Transverse colon (tissue), 4 donors: ENCODE measurements around the gene COX5A. TPM values are rescaled to one million over a fixed set of nuclear protein-coding genes. Genes with fewer than 3 reads are reported as not detected.

ENCODE experiments used
- DNase-seq: peaks from one replicate; pipeline ENCODE4 v3.0.0-alpha.2; 2019
- H3K27ac ChIP-seq, 4 donors: fragments of 200-600 bp; sonication (generic); 2 replicates each; pipeline ENCODE4 v1.5.1; 2016 to 2018; ENCODE audit warnings: inconsistent platforms in 4 of 4
- H3K27me3 ChIP-seq: fragments of 200-600 bp; sonication (generic); 2 replicates; pipeline ENCODE4 v1.5.1; 2017; ENCODE audit warnings: inconsistent platforms
- H3K36me3 ChIP-seq, 4 donors: fragments of 200-600 bp; sonication (generic); 2 replicates each; pipeline ENCODE4 v1.5.1; 2017 to 2019; ENCODE audit warnings: inconsistent platforms in 4 of 4
- H3K4me1 ChIP-seq, 4 donors: fragments of 200-600 bp; sonication (generic); 2 replicates each; pipeline ENCODE4 v1.5.1; 2017 to 2020; ENCODE audit warnings: inconsistent platforms in 4 of 4
- H3K4me3 ChIP-seq, 4 donors: fragments of 200-600 bp; sonication (generic); 1 replicate in 1 of 4; 2 replicates in 3 of 4; pipeline versions ENCODE4 v1.5.1 to v1.6.1; 2017 to 2019; ENCODE audit warnings: inconsistent platforms in 4 of 4
- H3K9me3 ChIP-seq, 2 donors: fragments of 200-600 bp; sonication (generic); 2 replicates each; pipeline ENCODE4 v1.5.1; 2017 to 2019; ENCODE audit warnings: inconsistent platforms in 2 of 2
- CTCF ChIP-seq, 5 experiments: fragments of 200-600 bp in 3 of 5; fragments of 450-650 bp in 2 of 5; sonication (generic) in 3 of 5; IDR thresholded peaks; 1 replicate in 2 of 5; 2 replicates in 3 of 5; pipeline ENCODE4 v1.5.1; 2016 to 2017; ENCODE audit warnings: antibody characterized with exemption in 5 of 5, inconsistent platforms in 3 of 5, mild to moderate bottlenecking in 2 of 5, moderate library complexity in 1 of 5
- EP300 ChIP-seq: sonication (generic); formaldehyde crosslinking; IDR thresholded peaks from one replicate; pipeline ENCODE4 v1.6.1; 2017; ENCODE audit warnings: antibody characterized with exemption, low read depth
- POLR2A ChIP-seq: fragments of 450-650 bp; IDR thresholded peaks from one replicate; pipeline ENCODE4 v1.6.1; 2016; ENCODE audit warnings: antibody characterized with exemption, mild to moderate bottlenecking, moderate library complexity
- POLR2AphosphoS5 ChIP-seq, 3 donors: sonication (generic); formaldehyde crosslinking; IDR thresholded peaks; one replicate each; pipeline ENCODE4 v1.6.1; 2016; ENCODE audit warnings: antibody characterized with exemption in 3 of 3
- WGBS, 2 donors: methylation state at CpG; one replicate each; pipeline ENCODE4 v1.1.5; 2018; ENCODE audit warnings: low coverage in 1 of 2; 5-methylcytosine and 5-hydroxymethylcytosine counted together
- in situ Hi-C, 4 donors: fragments of 200-750 bp; cut with MboI; loops; one replicate each; pipeline versions ENCODE4 v1.15.0 to v1.15.1; 2017; ENCODE audit warnings: low sequenced_read_pairs in 3 of 4, low pct_ligation_motif_present in 1 of 4, low pct_unique_long_range_greater_than_20kb in 1 of 4
- intact Hi-C: fragments of 100-400 bp; cut with DNase I; formaldehyde crosslinking; loops from one replicate; pipeline ENCODE4 v1.15.1; 2023; ENCODE audit warnings: low total_unique reads
- total RNA-seq, 4 donors: library from RNA; depleted of rRNA; stranded (reverse); fragments of >200 nt; gene quantifications; one replicate each; pipeline ENCODE4 v1.1.0, GENCODE V29; 2016

Gene COX5A
- total RNA-seq, 4 donors from 2014 or later, result 135 to 437 (median 219) TPM

- H3K27me3 ChIP-seq, result no peaks in the 10 kb centered on the region
- no peaks in the 10 kb centered on the region for H3K9me3 ChIP-seq
- TF ChIP-seq CTCF (IDR thresholded peaks at IDR 0.05) (no peak), POLR2A (no peak), POLR2AphosphoS5 (IDR thresholded peaks at IDR 0.05) (peak in 2 of 3 donors; percentile 57 to 62), EP300 (no peak)
- peak overlapping the region in 1 of 4 donors; percentile 70 for H3K4me3 ChIP-seq
- no peak for DNase-seq
- peaks cover 10 to 78% (median 54%) of the 10 kb centered on the region in 4 donors for H3K4me1 ChIP-seq
- 27 to 40% methylated on average over 1 to 2 of the region's 2 CpGs for WGBS, 2 donors
- peaks cover 0 to 7% (median 0%) of the 10 kb centered on the region in 4 donors for H3K36me3 ChIP-seq
- peak overlapping the region; percentile 97 to 99 (median 98) for H3K27ac ChIP-seq
- in situ Hi-C loops (loop anchor here in 2 of 4 donors (25.0 kb wide), 1 partner anchor 296 kb away; no protein-coding TSS in a partner anchor), intact Hi-C loops (no loop called here)
These were observed 4.3 kb downstream of the COX5A start for GRCh38 chr15:74933573-74933972.

GRCh38 chr15:74928771-74929198, 9.1 kb downstream of the COX5A start:
- Histone ChIP-seq H3K4me3 (no peak overlapping the region), H3K9me3 (no peaks in the 10 kb centered on the region), H3K36me3 (peaks cover 0 to 40% (median 15%) of the 10 kb centered on the region in 4 donors), H3K27ac (peak overlapping the region in 3 of 4 donors; percentile 16 to 70 (median 63)), H3K27me3 (no peaks in the 10 kb centered on the region), H3K4me1 (peaks cover 5 to 48% (median 29%) of the 10 kb centered on the region in 4 donors)
- DNase-seq, result no peak
- intact Hi-C loops, result no loop called here
- in situ Hi-C loops, result loop anchor here in 2 of 4 donors (25.0 kb wide), 1 partner anchor 291 kb away; no protein-coding TSS in a partner anchor
- TF ChIP-seq POLR2AphosphoS5 (IDR thresholded peaks at IDR 0.05), result peak in 1 of 3 donors; percentile 52
- no peak for TF ChIP-seq CTCF (IDR thresholded peaks at IDR 0.05)
- WGBS, 2 donors, result 37 to 57% methylated on average over 4 to 5 of the region's 5 CpGs

GRCh38 chr15:74924525-74924924, 13.3 kb downstream of the COX5A start:
- Histone ChIP-seq H3K4me3 (no peak overlapping the region), H3K27ac (no peak overlapping the region), H3K36me3 (peaks cover 0 to 75% (median 37%) of the 10 kb centered on the region in 4 donors), H3K9me3 (no peaks in the 10 kb centered on the region), H3K27me3 (no peaks in the 10 kb centered on the region), H3K4me1 (peaks cover 0 to 13% (median 6%) of the 10 kb centered on the region in 4 donors)
- in situ Hi-C loops (no loop called here), intact Hi-C loops (no loop called here)
- TF ChIP-seq POLR2A (no peak), POLR2AphosphoS5 (IDR thresholded peaks at IDR 0.05) (no peak), EP300 (no peak), CTCF (IDR thresholded peaks at IDR 0.05) (no peak)
- 94 to 97% methylated on average over 3 of the region's 3 CpGs for WGBS, 2 donors
- DNase-seq, result no peak

GRCh38 chr15:74920456-74920855, 17.4 kb downstream of the COX5A start:
- Histone ChIP-seq H3K4me3 (no peak overlapping the region), H3K4me1 (no peaks in the 10 kb centered on the region), H3K9me3 (no peaks in the 10 kb centered on the region), H3K36me3 (peaks cover 0 to 91% (median 49%) of the 10 kb centered on the region in 4 donors), H3K27ac (no peak overlapping the region), H3K27me3 (no peaks in the 10 kb centered on the region)
- in situ Hi-C loops, result no loop called here
- TF ChIP-seq POLR2A (no peak), CTCF (IDR thresholded peaks at IDR 0.05) (no peak)
- DNase-seq, result no peak
- intact Hi-C loops, result no loop called here
- 84 to 85% methylated on average over 8 of the region's 8 CpGs for WGBS, 2 donors
